Body of pancreas (tissue), 4 donors: Measurements from ENCODE around the gene STAT4.

Experiments used
- POLR2A ChIP-seq, 3 donors: fragments of 450-650 bp; IDR thresholded peaks; one replicate each; pipeline ENCODE4 v1.6.1; 2016; ENCODE audit warnings: antibody characterized with exemption in 3 of 3, mild to moderate bottlenecking in 2 of 3
- TF ChIP-seq, protein P1 (sequence below), 7 experiments: fragments of 450-650 bp in 4 of 7; fragments of 200-600 bp in 3 of 7; sonication (generic) in 3 of 7; IDR thresholded peaks; one replicate each; pipeline ENCODE4 v1.5.1; 2016 to 2019; ENCODE audit warnings: antibody characterized with exemption in 7 of 7

DNA sequence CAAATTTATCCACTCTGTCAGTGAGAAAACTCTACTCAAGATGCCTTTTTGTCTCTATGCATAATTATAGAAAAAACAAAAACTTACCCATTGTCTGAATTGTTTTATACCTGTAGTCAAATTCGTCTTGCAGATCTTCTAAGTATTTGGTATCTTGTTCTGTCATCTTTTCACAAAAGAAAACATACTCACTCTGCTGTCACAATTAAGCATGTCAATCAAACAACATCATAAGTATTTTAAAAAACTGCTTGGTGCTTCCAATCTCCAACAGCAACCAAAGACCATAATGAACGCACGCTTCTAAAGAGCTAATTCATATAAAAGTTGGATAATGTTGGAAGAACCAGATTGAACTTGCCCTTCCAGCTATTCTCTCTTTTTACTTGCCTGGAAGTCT, 81.2 kb downstream of the STAT4 start:
- TF ChIP-seq, protein P1, sequence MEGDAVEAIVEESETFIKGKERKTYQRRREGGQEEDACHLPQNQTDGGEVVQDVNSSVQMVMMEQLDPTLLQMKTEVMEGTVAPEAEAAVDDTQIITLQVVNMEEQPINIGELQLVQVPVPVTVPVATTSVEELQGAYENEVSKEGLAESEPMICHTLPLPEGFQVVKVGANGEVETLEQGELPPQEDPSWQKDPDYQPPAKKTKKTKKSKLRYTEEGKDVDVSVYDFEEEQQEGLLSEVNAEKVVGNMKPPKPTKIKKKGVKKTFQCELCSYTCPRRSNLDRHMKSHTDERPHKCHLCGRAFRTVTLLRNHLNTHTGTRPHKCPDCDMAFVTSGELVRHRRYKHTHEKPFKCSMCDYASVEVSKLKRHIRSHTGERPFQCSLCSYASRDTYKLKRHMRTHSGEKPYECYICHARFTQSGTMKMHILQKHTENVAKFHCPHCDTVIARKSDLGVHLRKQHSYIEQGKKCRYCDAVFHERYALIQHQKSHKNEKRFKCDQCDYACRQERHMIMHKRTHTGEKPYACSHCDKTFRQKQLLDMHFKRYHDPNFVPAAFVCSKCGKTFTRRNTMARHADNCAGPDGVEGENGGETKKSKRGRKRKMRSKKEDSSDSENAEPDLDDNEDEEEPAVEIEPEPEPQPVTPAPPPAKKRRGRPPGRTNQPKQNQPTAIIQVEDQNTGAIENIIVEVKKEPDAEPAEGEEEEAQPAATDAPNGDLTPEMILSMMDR (IDR thresholded peaks at IDR 0.05): no peak
- no peak for TF ChIP-seq POLR2A (IDR thresholded peaks at IDR 0.05)
